Medulla oblongata (tissue), 1 donor: ENCODE results near the gene MMP14.
"Not testable (repeated sequence)": the region's sequence is repeated elsewhere in the genome, so short reads cannot be mapped to it uniquely, and the experiment has no call there.

Experiments
- DNase-seq: peaks from one replicate; pipeline ENCODE4 v3.0.0-alpha.2; 2015; ENCODE audit errors: extremely low spot score

The MMP14 gene

DNA sequence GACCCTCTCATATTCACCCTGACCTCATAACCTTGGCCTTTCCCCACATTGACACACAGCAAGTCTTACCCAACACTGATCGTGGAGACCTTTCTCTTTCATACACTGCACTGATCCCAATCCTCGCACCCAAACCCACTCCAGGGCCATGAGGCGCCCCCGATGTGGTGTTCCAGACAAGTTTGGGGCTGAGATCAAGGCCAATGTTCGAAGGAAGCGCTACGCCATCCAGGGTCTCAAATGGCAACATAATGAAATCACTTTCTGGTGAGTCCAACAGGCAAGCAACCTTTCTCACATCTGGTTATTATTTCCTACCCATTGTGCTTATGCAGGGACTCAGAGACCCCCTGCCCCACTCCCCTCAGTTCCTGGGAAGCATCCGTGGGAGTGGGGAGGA lies 5.4 kb downstream of the MMP14 start:
- no peak for DNase-seq

DNA sequence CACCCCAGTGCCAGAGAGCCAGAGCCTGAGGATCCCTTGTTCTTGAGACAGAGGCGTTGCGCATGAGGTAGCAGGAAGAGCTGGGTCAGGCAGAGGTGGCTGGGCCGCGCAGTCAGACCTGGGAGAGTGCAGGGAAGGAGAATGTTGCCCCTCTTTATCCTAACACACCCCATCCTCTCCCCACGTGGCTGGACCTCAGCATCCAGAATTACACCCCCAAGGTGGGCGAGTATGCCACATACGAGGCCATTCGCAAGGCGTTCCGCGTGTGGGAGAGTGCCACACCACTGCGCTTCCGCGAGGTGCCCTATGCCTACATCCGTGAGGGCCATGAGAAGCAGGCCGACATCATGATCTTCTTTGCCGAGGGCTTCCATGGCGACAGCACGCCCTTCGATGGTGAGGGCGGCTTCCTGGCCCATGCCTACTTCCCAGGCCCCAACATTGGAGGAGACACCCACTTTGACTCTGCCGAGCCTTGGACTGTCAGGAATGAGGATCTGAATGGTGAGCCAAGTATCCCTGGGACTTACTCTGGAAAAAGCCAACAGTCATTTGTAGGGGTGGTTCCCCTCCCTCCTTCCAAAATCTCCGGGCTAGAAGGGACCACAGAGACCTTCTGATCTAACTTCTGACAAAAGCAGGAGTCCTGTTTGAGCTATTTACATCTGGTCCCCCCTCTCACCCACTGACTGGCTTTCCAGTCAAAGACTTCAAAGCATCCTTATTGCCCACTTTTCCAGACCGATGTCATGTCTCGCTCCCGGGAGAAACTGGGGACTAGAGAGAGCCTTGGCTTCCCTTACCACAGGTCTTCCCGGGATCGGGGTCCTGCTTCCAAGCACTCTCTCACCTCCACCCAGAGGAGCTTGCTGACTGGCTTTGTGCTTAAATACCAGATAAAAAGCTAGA lies 6.1 kb downstream of the MMP14 start:
- no peak for DNase-seq

DNA sequence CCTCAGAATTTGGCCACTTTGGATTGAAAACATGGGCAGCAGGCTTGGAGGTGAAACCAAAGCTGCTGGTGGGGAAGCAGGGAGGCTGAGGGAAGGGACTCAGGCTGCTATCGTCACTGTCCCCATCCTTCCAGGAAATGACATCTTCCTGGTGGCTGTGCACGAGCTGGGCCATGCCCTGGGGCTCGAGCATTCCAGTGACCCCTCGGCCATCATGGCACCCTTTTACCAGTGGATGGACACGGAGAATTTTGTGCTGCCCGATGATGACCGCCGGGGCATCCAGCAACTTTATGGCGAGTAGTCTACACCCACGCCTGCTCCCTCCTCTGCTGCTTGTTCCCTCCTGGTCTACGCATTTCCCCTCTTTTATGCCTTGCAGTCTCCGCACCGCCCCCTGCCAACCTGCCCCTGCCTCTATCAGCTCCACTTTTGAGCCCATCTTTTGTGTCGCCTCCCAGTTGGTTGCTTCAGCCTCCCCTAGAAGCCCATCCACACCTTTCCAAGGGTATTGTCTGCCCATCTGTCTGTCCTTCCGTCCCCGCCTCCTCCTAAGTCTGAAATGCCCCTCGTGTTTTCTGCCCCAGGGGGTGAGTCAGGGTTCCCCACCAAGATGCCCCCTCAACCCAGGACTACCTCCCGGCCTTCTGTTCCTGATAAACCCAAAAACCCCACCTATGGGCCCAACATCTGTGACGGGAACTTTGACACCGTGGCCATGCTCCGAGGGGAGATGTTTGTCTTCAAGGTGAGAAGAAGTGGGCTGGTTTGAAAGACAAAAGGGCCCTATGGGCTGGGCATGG lies 6.9 kb downstream of the MMP14 start:
- DNase-seq, result no peak

DNA sequence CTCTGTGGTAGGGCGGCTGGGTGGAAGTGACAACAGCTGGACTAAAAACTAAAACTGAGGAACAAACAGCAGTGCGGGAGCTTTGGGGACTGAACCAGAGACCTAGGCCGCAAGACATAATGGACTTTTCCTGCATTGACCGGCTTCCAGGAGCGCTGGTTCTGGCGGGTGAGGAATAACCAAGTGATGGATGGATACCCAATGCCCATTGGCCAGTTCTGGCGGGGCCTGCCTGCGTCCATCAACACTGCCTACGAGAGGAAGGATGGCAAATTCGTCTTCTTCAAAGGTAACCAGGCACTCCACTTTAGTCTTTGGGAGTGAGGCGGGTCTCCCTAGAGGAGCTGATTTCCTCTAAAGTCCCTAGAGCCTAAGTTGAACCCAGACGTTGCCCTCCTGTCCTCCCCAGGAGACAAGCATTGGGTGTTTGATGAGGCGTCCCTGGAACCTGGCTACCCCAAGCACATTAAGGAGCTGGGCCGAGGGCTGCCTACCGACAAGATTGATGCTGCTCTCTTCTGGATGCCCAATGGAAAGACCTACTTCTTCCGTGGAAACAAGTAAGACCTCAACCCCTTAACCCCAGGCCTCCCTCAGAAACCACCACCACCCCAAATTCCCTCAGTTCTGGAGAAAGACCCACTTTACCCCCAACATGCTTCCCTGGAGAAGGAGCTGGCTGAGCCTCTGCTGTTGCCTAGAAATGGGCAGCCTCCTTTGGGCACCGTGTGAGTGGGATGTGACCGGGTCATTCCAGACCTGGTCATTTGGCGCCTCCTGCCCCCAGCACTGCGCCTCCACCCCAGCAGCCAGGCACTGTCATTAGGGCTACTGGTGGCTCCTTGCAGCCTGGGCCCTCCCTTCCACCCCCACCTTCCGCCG lies 8.1 kb downstream of the MMP14 start:
- DNase-seq, result no peak

DNA sequence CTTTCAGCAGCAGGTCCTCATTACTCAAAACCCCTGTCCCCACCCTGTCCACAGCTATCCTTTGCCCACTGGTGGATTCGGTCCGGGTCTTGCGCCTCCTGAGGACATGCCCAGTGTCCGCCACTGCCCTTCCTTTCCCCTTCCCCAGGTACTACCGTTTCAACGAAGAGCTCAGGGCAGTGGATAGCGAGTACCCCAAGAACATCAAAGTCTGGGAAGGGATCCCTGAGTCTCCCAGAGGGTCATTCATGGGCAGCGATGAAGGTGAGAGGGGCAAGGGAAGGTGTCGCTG lies 8.7 kb downstream of the MMP14 start:
- DNase-seq, result no peak

DNA sequence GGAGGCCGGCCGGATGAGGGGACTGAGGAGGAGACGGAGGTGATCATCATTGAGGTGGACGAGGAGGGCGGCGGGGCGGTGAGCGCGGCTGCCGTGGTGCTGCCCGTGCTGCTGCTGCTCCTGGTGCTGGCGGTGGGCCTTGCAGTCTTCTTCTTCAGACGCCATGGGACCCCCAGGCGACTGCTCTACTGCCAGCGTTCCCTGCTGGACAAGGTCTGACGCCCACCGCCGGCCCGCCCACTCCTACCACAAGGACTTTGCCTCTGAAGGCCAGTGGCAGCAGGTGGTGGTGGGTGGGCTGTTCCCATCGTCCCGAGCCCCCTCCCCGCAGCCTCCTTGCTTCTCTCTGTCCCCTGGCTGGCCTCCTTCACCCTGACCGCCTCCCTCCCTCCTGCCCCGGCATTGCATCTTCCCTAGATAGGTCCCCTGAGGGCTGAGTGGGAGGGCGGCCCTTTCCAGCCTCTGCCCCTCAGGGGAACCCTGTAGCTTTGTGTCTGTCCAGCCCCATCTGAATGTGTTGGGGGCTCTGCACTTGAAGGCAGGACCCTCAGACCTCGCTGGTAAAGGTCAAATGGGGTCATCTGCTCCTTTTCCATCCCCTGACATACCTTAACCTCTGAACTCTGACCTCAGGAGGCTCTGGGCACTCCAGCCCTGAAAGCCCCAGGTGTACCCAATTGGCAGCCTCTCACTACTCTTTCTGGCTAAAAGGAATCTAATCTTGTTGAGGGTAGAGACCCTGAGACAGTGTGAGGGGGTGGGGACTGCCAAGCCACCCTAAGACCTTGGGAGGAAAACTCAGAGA lies 9.6 kb downstream of the MMP14 start:
- DNase-seq, result no peak

DNA sequence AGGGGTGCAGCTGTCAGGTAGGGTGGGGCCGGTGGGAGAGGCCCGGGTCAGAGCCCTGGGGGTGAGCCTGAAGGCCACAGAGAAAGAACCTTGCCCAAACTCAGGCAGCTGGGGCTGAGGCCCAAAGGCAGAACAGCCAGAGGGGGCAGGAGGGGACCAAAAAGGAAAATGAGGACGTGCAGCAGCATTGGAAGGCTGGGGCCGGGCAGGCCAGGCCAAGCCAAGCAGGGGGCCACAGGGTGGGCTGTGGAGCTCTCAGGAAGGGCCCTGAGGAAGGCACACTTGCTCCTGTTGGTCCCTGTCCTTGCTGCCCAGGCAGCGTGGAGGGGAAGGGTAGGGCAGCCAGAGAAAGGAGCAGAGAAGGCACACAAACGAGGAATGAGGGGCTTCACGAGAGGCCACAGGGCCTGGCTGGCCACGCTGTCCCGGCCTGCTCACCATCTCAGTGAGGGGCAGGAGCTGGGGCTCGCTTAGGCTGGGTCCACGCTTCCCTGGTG lies 10.5 kb downstream of the MMP14 start:
- no peak for DNase-seq

DNA sequence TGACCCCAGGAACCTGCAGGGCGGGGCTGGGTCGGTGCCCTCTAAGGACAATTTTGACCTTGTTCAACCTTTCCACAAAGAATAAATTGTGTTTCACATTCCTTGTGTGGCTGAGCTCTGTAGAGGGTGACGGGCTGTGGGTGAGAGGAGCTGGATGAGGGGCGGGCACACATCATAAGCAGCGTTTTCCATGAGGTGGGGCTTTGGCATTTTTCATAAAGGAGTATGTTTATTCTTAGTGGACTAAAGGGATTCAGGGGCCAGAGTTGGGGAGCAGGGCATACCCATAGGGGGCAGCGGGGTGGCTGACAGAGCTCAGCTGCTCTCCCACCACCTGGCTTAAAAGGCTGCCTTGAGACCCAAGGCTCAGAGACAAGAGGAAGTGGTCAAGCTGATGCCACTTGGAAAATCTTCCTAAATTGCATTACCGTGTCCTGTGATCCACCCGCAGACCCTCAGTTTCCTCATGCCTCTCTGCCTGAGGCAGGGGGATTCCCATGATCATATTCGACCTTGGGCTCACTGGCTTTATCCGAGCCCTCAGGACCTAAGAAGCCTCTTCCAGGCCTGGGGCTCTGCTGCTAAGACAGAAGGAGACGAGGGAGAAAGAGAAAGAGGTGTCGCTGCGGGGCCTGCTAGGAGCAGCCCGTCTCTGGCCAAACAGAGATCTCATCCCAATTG lies 11.4 kb downstream of the MMP14 start:
- DNase-seq, result peak; percentile 21

DNA sequence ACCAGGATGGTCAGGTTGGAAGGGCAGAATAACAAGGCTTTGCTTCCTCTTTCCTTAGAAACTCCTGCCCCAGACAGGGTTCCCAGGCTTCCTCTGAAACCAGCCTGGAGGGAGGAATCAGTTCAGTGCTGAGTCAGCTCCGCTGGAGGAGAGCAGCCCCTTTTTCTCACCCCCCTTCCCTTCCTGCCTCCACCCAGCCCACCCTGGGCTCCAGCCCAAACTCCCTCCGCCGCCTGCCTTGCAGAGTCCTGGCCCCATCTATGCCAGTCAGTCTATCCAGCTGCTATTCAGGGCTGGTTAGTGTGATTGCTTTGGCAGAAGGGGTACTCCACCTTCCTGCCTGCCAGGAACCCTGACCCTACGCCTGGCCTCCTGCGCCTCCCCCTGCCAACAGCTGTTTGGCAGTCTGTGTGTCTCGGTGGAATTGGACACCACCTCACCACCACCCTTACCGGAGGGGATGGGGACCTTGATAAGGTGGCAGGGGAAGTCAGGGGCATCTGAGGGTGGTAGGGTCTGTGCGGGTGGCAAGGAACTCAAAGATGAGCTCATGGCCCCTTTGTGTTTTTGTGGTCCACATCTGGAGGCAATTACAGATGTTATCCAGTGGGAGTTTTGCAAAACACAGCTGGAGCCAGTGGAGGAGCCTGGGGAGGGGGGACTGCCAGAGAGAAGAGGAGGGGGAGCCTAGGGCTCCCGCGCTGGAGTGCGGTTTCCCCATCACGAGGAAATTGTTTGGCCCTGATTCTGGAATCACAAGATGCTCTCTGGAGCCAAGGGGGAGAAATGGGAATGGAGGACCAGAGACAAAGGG lies 12.2 kb downstream of the MMP14 start:
- peak; percentile 58 for DNase-seq

DNA sequence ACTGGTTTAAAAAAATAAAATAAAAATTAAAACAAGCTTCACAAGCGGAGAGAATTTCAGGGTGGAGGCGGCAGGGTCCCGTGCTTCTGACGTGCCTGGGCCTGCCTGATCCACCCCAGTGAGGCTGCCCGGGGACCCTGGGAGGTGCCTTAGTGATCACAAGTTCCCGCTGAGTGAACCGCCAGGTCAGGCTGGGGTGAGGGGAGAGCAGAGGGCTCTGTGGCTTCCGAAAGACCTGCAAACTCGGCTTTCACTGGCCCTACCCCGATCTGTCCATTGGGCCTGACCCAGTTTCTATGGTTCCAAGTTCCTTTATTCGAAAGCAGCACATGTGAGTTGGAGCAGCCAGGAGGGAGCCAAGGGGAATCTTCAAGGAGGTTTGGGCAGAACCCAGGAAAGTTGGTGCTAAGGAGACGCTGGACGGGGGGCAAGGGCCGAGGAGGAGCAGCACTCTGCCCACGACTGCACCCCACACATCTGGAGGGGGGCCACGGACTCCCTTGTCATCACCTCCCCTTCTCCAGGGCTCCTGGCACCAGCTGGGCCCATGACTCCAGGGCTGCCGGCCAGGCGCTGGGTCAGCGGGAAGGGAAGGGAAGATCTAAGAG lies 12.9 kb downstream of the MMP14 start:
- peak; percentile 75 for DNase-seq

DNA sequence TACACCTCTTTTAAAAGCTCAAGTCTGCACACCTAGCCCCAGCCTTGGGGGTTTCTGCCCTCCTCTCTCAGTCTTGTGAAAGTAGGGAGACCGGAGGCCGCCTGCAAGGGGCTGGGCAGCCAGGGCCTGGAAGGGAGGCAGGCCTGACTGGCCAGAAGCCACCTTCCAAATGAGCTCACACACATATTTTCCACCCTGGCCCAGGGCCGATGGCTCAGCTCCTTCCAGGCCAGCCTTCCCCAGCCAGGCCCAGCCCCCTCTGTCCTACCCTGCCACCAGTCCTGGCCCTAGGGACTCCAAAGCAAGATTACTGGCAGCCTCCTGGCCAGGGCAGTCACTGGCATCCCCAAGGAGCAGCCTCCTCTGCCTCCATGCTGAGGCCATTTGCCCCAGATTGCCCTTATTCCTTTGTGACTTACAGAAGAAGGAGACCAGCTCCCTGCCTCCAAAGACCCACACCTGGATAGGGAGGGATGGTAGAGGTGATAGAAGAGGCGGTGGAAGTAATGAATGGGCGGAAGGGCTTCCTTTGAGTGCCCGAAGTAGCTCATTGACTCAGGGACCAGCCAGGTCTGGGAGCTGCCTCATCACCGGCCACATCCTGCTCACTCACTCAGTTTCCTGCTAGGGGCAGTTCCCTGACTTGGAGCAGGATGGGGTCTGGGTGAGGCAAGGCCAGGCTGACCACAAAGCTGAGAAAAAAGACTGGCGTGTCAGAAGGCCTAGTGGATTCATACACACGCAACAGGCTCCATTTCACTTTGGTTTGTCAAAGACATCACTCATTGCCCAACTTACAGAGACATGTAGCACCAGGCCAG lies 14.8 kb downstream of the MMP14 start:
- peak; percentile 86 for DNase-seq

DNA sequence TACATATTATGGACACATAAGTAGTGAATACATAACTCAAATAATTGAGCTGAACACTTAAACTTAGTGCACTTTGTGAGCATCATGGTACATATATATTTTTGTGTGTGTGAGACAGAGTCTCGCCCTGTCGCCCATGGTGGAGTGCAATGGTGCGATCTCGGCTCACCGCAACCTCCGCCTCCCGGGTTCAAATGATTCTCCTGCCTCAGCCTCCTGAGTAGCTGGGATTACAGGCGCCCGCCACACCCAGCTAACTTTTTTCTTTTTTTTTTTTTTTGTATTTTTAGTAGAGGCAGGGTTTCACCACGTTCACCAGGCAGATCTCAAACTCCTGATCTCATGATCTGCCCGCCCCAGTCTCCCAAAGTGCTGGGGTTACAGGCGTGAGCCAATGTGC lies 15.8 kb downstream of the MMP14 start:
- not testable (repeated sequence) for DNase-seq

DNA sequence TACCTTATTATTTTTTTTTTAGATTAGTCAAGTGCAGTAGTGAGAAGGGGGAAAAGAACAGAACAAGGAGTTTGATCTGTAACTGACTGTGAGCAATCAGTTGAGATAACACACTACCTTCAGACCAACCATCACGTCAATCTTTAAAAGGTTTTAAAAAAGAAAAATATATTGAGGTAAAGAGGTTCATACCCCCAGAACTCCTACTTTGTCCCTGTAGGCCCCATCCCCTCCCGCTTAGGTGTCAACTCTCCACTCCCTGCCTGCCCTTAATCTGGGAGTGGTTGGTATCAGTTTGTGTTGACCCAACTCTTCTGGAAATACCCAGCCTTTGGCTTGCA lies 16.2 kb downstream of the MMP14 start:
- DNase-seq, result no peak

DNA sequence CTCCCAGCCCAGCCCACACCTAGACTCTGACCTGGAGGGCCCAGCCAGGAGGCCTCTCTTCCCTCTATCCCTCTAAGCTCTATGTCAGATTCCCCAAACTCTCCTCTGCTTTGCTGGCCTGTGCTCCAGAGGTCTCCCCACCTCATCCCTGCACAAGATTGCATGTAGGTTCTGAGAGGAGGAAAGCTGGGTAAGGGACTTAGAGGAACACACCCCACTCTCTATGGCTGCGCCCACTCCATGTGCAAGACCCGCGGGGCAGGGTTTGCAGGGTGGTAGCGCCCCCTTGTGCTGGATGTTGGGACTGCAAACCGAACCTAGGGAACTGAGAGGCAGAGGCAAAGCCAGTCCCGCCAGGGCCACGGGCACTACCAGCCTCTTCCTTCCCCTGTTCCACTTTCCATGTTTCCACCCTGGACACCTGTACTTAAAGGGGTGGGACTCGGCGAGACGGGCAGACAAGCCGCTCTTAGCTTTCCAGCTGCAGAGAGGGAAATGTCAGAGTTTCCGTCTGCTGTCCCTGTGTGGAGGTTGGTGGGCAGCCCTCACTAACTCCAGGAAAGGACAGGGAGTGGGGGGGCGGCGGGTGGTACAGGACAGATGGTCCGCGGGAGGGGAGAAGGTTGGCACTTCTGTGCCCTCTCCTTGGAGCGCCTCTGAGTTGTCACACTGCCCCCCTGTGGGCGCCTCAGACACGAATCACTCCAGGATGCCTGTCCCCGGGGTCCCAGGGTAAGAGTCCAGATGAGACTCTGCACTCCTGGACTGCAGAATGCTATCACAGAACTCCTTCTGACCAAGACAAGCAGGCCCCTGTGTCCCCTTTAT lies 16.8 kb downstream of the MMP14 start:
- DNase-seq, result peak; percentile 90

DNA sequence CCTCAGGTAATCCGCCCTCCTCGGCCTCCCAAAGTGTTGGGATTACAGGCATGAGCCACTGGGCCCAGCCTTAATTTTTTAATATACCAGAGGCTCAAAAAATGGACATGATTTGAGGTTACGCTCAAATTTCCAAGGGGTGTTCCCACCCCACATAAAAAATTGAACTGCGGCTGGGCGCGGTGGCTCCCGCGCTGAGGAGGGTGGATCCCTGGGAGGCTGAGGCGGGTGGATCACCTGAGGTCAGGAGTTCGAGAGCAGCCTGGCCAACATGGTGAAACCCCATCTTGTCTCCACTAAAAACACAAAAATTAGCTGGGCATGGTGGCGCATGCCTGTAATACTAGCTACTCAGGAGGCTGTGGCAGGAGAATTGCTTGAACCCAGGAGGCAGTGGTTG lies 17.9 kb downstream of the MMP14 start:
- DNase-seq, result not testable (repeated sequence)

DNA sequence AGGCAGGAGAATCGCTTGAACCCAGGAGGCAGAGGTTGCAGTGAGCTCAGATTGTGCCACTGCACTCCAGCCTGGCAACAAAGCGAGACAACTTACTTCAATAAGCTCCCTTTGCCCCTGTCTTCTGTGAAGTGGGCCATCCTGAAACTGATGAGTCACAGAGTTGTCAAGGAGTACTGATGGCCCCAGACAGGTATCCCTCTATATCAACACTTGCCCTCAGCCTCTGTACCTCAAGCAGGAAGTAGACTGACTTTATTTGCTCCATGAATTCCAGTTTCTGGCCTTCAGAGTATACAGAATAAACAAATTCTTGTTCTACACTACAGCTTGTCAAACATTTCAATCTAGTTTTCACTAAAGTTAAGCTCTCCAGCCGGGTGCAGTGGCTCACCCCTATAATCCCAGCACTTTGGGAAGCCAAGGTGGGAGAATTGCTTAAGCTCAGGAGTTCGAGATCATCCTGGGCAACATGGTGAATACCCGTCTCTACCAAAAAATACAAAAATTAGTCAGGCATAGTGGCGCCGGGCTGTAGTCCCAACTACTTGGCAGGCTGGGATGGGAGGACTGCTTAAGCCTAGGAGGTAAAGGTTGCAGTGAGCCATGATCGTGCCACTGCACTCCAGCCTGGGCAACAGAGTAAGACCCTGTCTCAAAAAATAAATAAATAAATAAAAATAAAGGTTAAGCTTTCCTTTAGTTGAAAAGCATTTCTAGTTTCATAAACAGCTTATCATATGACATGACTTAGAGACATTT lies 18.8 kb downstream of the MMP14 start:
- no peak for DNase-seq

DNA sequence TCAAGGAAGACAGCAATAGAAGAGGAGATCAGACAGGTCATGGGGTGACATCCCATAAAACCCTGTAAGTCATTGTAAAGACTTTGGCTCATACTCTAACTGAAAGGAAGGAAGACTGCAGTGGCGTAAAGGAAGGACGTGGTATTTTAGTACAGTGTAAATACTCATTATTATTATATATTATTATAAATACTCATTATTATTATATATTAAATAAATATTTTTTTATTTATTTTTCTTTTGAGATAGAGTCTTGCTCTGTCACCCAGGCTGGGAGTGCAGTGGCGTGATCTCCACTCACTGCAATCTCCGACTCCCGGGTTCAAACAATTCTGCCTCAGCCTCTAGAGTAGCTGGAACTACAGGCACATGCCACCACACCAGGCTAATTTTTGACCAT lies 20.0 kb downstream of the MMP14 start:
- no peak for DNase-seq
